Kidney (tissue), 14 donors: ENCODE results near the gene TCF15. TPM values are rescaled to one million over a fixed set of nuclear protein-coding genes. Genes with fewer than 3 reads are reported as not detected.

Experiments used
- DNase-seq, 5 donors: peaks; one replicate each; pipeline ENCODE4 v3.0.0-alpha.2; 2013 to 2020
- FAIRE-seq: peaks from 2 replicates; lab custom pipeline; 2012; peaks lifted over from hg19 to GRCh38; lab: Jason Lieb, UNC
- H3K27ac ChIP-seq, 2 donors: one replicate each; pipeline ENCODE4 v1.7.0; 2013; ENCODE audit warnings: low read depth in 2 of 2, low read length in 2 of 2, inconsistent platforms in 1 of 2
- H3K27me3 ChIP-seq: one replicate; pipeline ENCODE4 v1.7.1; 2013; ENCODE audit warnings: low read length, inconsistent platforms; ENCODE audit not compliant: control insufficient read depth, insufficient read depth
- H3K36me3 ChIP-seq, 3 donors: one replicate each; pipeline versions ENCODE4 v1.7.0 to v1.7.1; 2013; ENCODE audit warnings: low read length in 3 of 3, control low read depth in 1 of 3, inconsistent platforms in 1 of 3; ENCODE audit not compliant: insufficient read depth in 3 of 3, control insufficient read depth in 2 of 3
- H3K4me1 ChIP-seq, 3 donors: one replicate each; pipeline versions ENCODE4 v1.7.0 to v1.7.1; 2013; ENCODE audit warnings: low read length in 3 of 3, inconsistent platforms in 1 of 3, low read depth in 1 of 3; ENCODE audit not compliant: control insufficient read depth in 2 of 3, insufficient read depth in 2 of 3
- H3K4me3 ChIP-seq, 3 donors: one replicate each; pipeline versions ENCODE4 v1.7.0 to v1.8.1; 2013; ENCODE audit warnings: low read length in 3 of 3, control low read depth in 1 of 3, inconsistent platforms in 1 of 3
- H3K9ac ChIP-seq, 3 donors: one replicate each; pipeline versions ENCODE4 v1.7.0 to v1.7.1; 2013; ENCODE audit warnings: low read length in 3 of 3, control low read depth in 1 of 3, inconsistent platforms in 1 of 3
- H3K9me3 ChIP-seq, 3 donors: one replicate each; pipeline versions ENCODE4 v1.7.0 to v1.7.1; 2013; ENCODE audit warnings: low read length in 3 of 3, control low read depth in 1 of 3, inconsistent platforms in 1 of 3; ENCODE audit not compliant: control insufficient read depth in 2 of 3, insufficient read depth in 1 of 3
- CTCF ChIP-seq: IDR thresholded peaks from 3 replicates; pipeline ENCODE4 v1.5.1; 2012; ENCODE audit warnings: mild to moderate bottlenecking, moderate library complexity, borderline replicate concordance; ENCODE audit not compliant: insufficient read depth; ENCODE audit errors: extremely low read depth
- intact Hi-C: fragments of 100-400 bp; cut with DNase I; formaldehyde crosslinking; loops from one replicate; pipeline ENCODE4 v1.11.1; 2022
- polyA plus RNA-seq: library from polyadenylated mRNA; stranded (reverse); fragments of 350-450 nt; fragmentation: Illumina TruSeq; extraction: RNeasy Lipid Tissue Mini Kit (QIAGEN cat#74804); gene quantifications from one replicate; pipeline ENCODE4 v1.2.3, GENCODE V29; 2014; ENCODE audit warnings: low read depth, low replicate concordance; ENCODE audit not compliant: insufficient read depth
- total RNA-seq: library from RNA; stranded (reverse); fragmentation: NEBNext Ultra II Directional; extraction: Animal tissue kit (Norgen Biotek cat#: 25700); gene quantifications from one replicate; pipeline ENCODE4 v1.2.1, GENCODE V29; 2021
- donor health status: control.
- donor health status: control.
- donor health status: control.
- donor health status: control.
- donor health status: control.
- donor health status: DM: yes; HTN: yes; CAD: no.
- donor health status: Normal renal cell carcinoma (clear cell type).

The TCF15 gene
- total and polyA plus RNA-seq, 2 donors from 2014 or later, result 0.63 to 1.6 TPM

- H3K27me3 ChIP-seq, result no peaks in the 10 kb centered on the region
- peaks cover 0 to 16% (median 13%) of the 10 kb centered on the region in 3 donors for H3K36me3 ChIP-seq
- DNase-seq (no peak), FAIRE-seq (no peak)
- no peak overlapping the region for H3K4me3 ChIP-seq
- H3K4me1 ChIP-seq, result peaks cover 0 to 7% (median 4%) of the 10 kb centered on the region in 3 donors
- no peak for TF ChIP-seq CTCF
- no peaks in the 10 kb centered on the region for H3K9me3 ChIP-seq
- intact Hi-C loops, result loop anchor here (10.0 kb wide), 1 partner anchor 82 kb away; no protein-coding TSS in a partner anchor
- no peak overlapping the region for H3K27ac ChIP-seq
- no peak overlapping the region for H3K9ac ChIP-seq
Observed at GRCh38 chr20:646868-647233, 36.7 kb upstream of the TCF15 start.

- peaks cover 0 to 5% (median 4%) of the 10 kb centered on the region in 3 donors for H3K4me1 ChIP-seq
- no peaks in the 10 kb centered on the region for H3K9me3 ChIP-seq
- DNase-seq (peak in 1 of 5 donors; percentile 39), FAIRE-seq (no peak)
- H3K27me3 ChIP-seq, result no peaks in the 10 kb centered on the region
- intact Hi-C loops, result loop anchor here (10.0 kb wide), 1 partner anchor 81 kb away; no protein-coding TSS in a partner anchor
- no peak overlapping the region for H3K27ac ChIP-seq
- no peak overlapping the region for H3K9ac ChIP-seq
- TF ChIP-seq CTCF, result no peak
- H3K36me3 ChIP-seq, result peaks cover 0 to 16% (median 13%) of the 10 kb centered on the region in 3 donors
- H3K4me3 ChIP-seq, result no peak overlapping the region
Observed at GRCh38 chr20:646107-646867, 36.2 kb upstream of the TCF15 start.

GRCh38 chr20:645318-646106 is 35.4 kb upstream of the TCF15 start:
- FAIRE-seq (no peak), DNase-seq (peak; percentile 79 to 91 (median 88))
- Histone ChIP-seq H3K4me3 (no peak overlapping the region), H3K9ac (peak overlapping the region in 1 of 3 donors; percentile 51), H3K27ac (no peak overlapping the region), H3K27me3 (no peaks in the 10 kb centered on the region), H3K9me3 (no peaks in the 10 kb centered on the region), H3K36me3 (peaks cover 0 to 16% (median 13%) of the 10 kb centered on the region in 3 donors), H3K4me1 (peaks cover 0 to 5% (median 4%) of the 10 kb centered on the region in 3 donors)
- TF ChIP-seq CTCF, result peak; percentile 83
- intact Hi-C loops, result loop anchor here (10.0 kb wide), 1 partner anchor 81 kb away; no protein-coding TSS in a partner anchor
